ENCODE measurements around the gene CXCR6. TPM values are rescaled to one million over a fixed set of nuclear protein-coding genes. Genes with fewer than 3 reads are reported as not detected.

The CXCR6 gene
- total and polyA plus RNA-seq, 4 donors = 0.10 to 0.30 (median 0.14) TPM; not detected in 1

GRCh38 chr3:45921158-45922038, 21.9 kb upstream of the CXCR6 start:
- H3K27ac ChIP-seq (ENCODE audit: low read depth, low read length) = no peak overlapping the region
- no peaks in the 10 kb centered on the region for H3K4me1 ChIP-seq (ENCODE audit: control insufficient read depth, insufficient read depth, low read length)
- peaks cover 22% of the 10 kb centered on the region for H3K36me3 ChIP-seq (ENCODE audit: control insufficient read depth, insufficient read depth, low read length)
- no peaks in the 10 kb centered on the region for H3K27me3 ChIP-seq (ENCODE audit: control insufficient read depth, insufficient read depth, low read length)
- 96% methylated on average over 12 of the region's 14 CpGs for WGBS (ENCODE audit: insufficient coverage)
- no peak overlapping the region for H3K4me3 ChIP-seq (ENCODE audit: low read depth, low read length)
- H3K9me3 ChIP-seq (ENCODE audit: control insufficient read depth, insufficient read depth, low read length) = no peaks in the 10 kb centered on the region
- no peak for DNase-seq (ENCODE audit: low read depth in 4 of 6, low spot score in 6 of 6)

- 97% methylated on average over 3 of the region's 3 CpGs for whole genome bisulfite sequencing (ENCODE audit: insufficient coverage)
- peaks cover 22% of the 10 kb centered on the region for H3K36me3 ChIP-seq (ENCODE audit: control insufficient read depth, insufficient read depth, low read length)
- DNase-seq (ENCODE audit: low read depth in 4 of 6, low spot score in 6 of 6) = no peak
These were observed 21.3 kb upstream of the CXCR6 start for GRCh38 chr3:45922039-45922326.

GRCh38 chr3:45922950-45923590, 20.2 kb upstream of the CXCR6 start:
- H3K36me3 ChIP-seq (ENCODE audit: control insufficient read depth, insufficient read depth, low read length) = peaks cover 22% of the 10 kb centered on the region
- H3K27ac ChIP-seq (ENCODE audit: low read depth, low read length) = no peak overlapping the region
- H3K9me3 ChIP-seq (ENCODE audit: control insufficient read depth, insufficient read depth, low read length) = no peaks in the 10 kb centered on the region
- no peak for DNase-seq (ENCODE audit: low read depth in 4 of 6, low spot score in 6 of 6)
- no peaks in the 10 kb centered on the region for H3K4me1 ChIP-seq (ENCODE audit: control insufficient read depth, insufficient read depth, low read length)
- H3K4me3 ChIP-seq (ENCODE audit: low read depth, low read length) = no peak overlapping the region
- no peaks in the 10 kb centered on the region for H3K27me3 ChIP-seq (ENCODE audit: control insufficient read depth, insufficient read depth, low read length)
- WGBS (ENCODE audit: insufficient coverage) = 100% methylated on average over 2 of the region's 4 CpGs

More at GRCh38 chr3:45922039-45922326, 21.3 kb upstream of the CXCR6 start:
- H3K9me3 ChIP-seq (ENCODE audit: control insufficient read depth, insufficient read depth, low read length) = no peaks in the 10 kb centered on the region
- no peaks in the 10 kb centered on the region for H3K4me1 ChIP-seq (ENCODE audit: control insufficient read depth, insufficient read depth, low read length)
- H3K27me3 ChIP-seq (ENCODE audit: control insufficient read depth, insufficient read depth, low read length) = no peaks in the 10 kb centered on the region
- H3K27ac ChIP-seq (ENCODE audit: low read depth, low read length) = no peak overlapping the region
- H3K4me3 ChIP-seq (ENCODE audit: low read depth, low read length) = no peak overlapping the region

- no peaks in the 10 kb centered on the region for H3K9me3 ChIP-seq (ENCODE audit: control insufficient read depth, insufficient read depth, low read length)
These were observed 19.5 kb upstream of the CXCR6 start for GRCh38 chr3:45923755-45924154.

GRCh38 chr3:45927881-45928280, 15.4 kb upstream of the CXCR6 start:
- no peaks in the 10 kb centered on the region for H3K9me3 ChIP-seq (ENCODE audit: control insufficient read depth, insufficient read depth, low read length)
- 100% methylated on average over 1 of the region's 2 CpGs for WGBS (ENCODE audit: insufficient coverage)
- H3K36me3 ChIP-seq (ENCODE audit: control insufficient read depth, insufficient read depth, low read length) = peaks cover 13% of the 10 kb centered on the region
- H3K4me1 ChIP-seq (ENCODE audit: control insufficient read depth, insufficient read depth, low read length) = no peaks in the 10 kb centered on the region
- DNase-seq (ENCODE audit: low read depth in 4 of 6, low spot score in 6 of 6) = no peak
- H3K4me3 ChIP-seq (ENCODE audit: low read depth, low read length) = no peak overlapping the region
- H3K27me3 ChIP-seq (ENCODE audit: control insufficient read depth, insufficient read depth, low read length) = no peaks in the 10 kb centered on the region
- H3K27ac ChIP-seq (ENCODE audit: low read depth, low read length) = no peak overlapping the region

More at GRCh38 chr3:45923755-45924154, 19.5 kb upstream of the CXCR6 start:
- H3K27ac ChIP-seq (ENCODE audit: low read depth, low read length) = no peak overlapping the region
- no peaks in the 10 kb centered on the region for H3K4me1 ChIP-seq (ENCODE audit: control insufficient read depth, insufficient read depth, low read length)
- no peak for DNase-seq (ENCODE audit: low read depth in 4 of 6, low spot score in 6 of 6)
- H3K36me3 ChIP-seq (ENCODE audit: control insufficient read depth, insufficient read depth, low read length) = peaks cover 26% of the 10 kb centered on the region
- no peaks in the 10 kb centered on the region for H3K27me3 ChIP-seq (ENCODE audit: control insufficient read depth, insufficient read depth, low read length)
- no peak overlapping the region for H3K4me3 ChIP-seq (ENCODE audit: low read depth, low read length)
- 77% methylated on average over 3 of the region's 3 CpGs for WGBS (ENCODE audit: insufficient coverage)

- H3K36me3 ChIP-seq (ENCODE audit: control insufficient read depth, insufficient read depth, low read length) = peaks cover 11% of the 10 kb centered on the region
- no peak overlapping the region for H3K27ac ChIP-seq (ENCODE audit: low read depth, low read length)
- DNase-seq (ENCODE audit: low read depth in 4 of 6, low spot score in 6 of 6) = peak in 2 of 6 donors; percentile 29 to 53
- H3K27me3 ChIP-seq (ENCODE audit: control insufficient read depth, insufficient read depth, low read length) = no peaks in the 10 kb centered on the region
- no peaks in the 10 kb centered on the region for H3K9me3 ChIP-seq (ENCODE audit: control insufficient read depth, insufficient read depth, low read length)
- no peaks in the 10 kb centered on the region for H3K4me1 ChIP-seq (ENCODE audit: control insufficient read depth, insufficient read depth, low read length)
- no peak overlapping the region for H3K4me3 ChIP-seq (ENCODE audit: low read depth, low read length)
- WGBS (ENCODE audit: insufficient coverage) = 76% methylated on average over 8 of the region's 9 CpGs
These were observed 14.1 kb upstream of the CXCR6 start for GRCh38 chr3:45929042-45929679.

- no peaks in the 10 kb centered on the region for H3K4me1 ChIP-seq (ENCODE audit: control insufficient read depth, insufficient read depth, low read length)
- DNase-seq (ENCODE audit: low read depth in 4 of 6, low spot score in 6 of 6) = no peak
These were observed 11.8 kb upstream of the CXCR6 start for GRCh38 chr3:45931496-45931895.

GRCh38 chr3:45932112-45932511, 11.2 kb upstream of the CXCR6 start:
- Histone ChIP-seq H3K4me3 (ENCODE audit: low read depth, low read length) (no peak overlapping the region), H3K27ac (ENCODE audit: low read depth, low read length) (no peak overlapping the region), H3K36me3 (ENCODE audit: control insufficient read depth, insufficient read depth, low read length) (peaks cover 15% of the 10 kb centered on the region), H3K9me3 (ENCODE audit: control insufficient read depth, insufficient read depth, low read length) (no peaks in the 10 kb centered on the region), H3K4me1 (ENCODE audit: control insufficient read depth, insufficient read depth, low read length) (no peaks in the 10 kb centered on the region), H3K27me3 (ENCODE audit: control insufficient read depth, insufficient read depth, low read length) (no peaks in the 10 kb centered on the region)
- 95% methylated on average over 4 of the region's 4 CpGs for WGBS (ENCODE audit: insufficient coverage)
- no peak for DNase-seq (ENCODE audit: low read depth in 4 of 6, low spot score in 6 of 6)

More at GRCh38 chr3:45931496-45931895, 11.8 kb upstream of the CXCR6 start:
- Histone ChIP-seq H3K4me3 (ENCODE audit: low read depth, low read length) (no peak overlapping the region), H3K36me3 (ENCODE audit: control insufficient read depth, insufficient read depth, low read length) (peaks cover 14% of the 10 kb centered on the region), H3K9me3 (ENCODE audit: control insufficient read depth, insufficient read depth, low read length) (no peaks in the 10 kb centered on the region), H3K27me3 (ENCODE audit: control insufficient read depth, insufficient read depth, low read length) (no peaks in the 10 kb centered on the region), H3K27ac (ENCODE audit: low read depth, low read length) (no peak overlapping the region)
- WGBS (ENCODE audit: insufficient coverage) = 92% methylated on average over 4 of the region's 6 CpGs

GRCh38 chr3:45933591-45933990, 9.7 kb upstream of the CXCR6 start:
- H3K4me1 ChIP-seq (ENCODE audit: control insufficient read depth, insufficient read depth, low read length) = no peaks in the 10 kb centered on the region
- WGBS (ENCODE audit: insufficient coverage) = 60% methylated on average over 2 of the region's 4 CpGs
- no peaks in the 10 kb centered on the region for H3K9me3 ChIP-seq (ENCODE audit: control insufficient read depth, insufficient read depth, low read length)
- peaks cover 12% of the 10 kb centered on the region for H3K36me3 ChIP-seq (ENCODE audit: control insufficient read depth, insufficient read depth, low read length)
- no peaks in the 10 kb centered on the region for H3K27me3 ChIP-seq (ENCODE audit: control insufficient read depth, insufficient read depth, low read length)
- DNase-seq (ENCODE audit: low read depth in 4 of 6, low spot score in 6 of 6) = no peak
- H3K27ac ChIP-seq (ENCODE audit: low read depth, low read length) = no peak overlapping the region
- no peak overlapping the region for H3K4me3 ChIP-seq (ENCODE audit: low read depth, low read length)

Data from spinal cord (tissue), 10 donors.